H1 (cell line): ENCODE measurements around the gene AGAP1. TPM values are rescaled to one million over a fixed set of nuclear protein-coding genes. Genes with fewer than 3 reads are reported as not detected.

Source experiments
- BRCA1 ChIP-seq: IDR thresholded peaks from 2 replicates; pipeline ENCODE4 v1.6.1; 2012; ENCODE audit warnings: low read depth, low read length, improper control_type of control experiment
- SUZ12 ChIP-seq: fragments of 200-600 bp; sonication (generic); IDR thresholded peaks from 2 replicates; pipeline ENCODE4 v1.6.1; 2012; ENCODE audit warnings: mild to moderate bottlenecking, inconsistent platforms, low read length, moderate library complexity, mixed read lengths
- YY1 ChIP-seq: IDR thresholded peaks from 2 replicates; pipeline ENCODE4 v1.6.1; 2011; ENCODE audit warnings: low read depth, mild to moderate bottlenecking, low read length
- polyA plus RNA-seq, 7 experiments: library from polyadenylated mRNA; depleted of rRNA in 3 of 7; stranded (reverse) in 5 of 7; unstranded in 2 of 7; fragments of >200 nt in 5 of 7; fragments of 200-250 nt in 2 of 7; gene quantifications; 1 replicate in 5 of 7; 2 replicates in 1 of 7; 4 replicates in 1 of 7; pipeline versions ENCODE4 v1.2.1 to v1.2.3, GENCODE V29; 2011 to 2013; ENCODE audit warnings: missing spikeins in 2 of 7, mixed read lengths in 2 of 7
- total RNA-seq: library from RNA; stranded (reverse); fragmentation: NEBNext Ultra II Directional; extraction: Animal tissue kit (Norgen Biotek cat#: 25700); gene quantifications from 2 replicates; pipeline ENCODE4 v1.2.1, GENCODE V29; 2021
- TF ChIP-seq, protein P1 (sequence below), 3 experiments: IDR thresholded peaks; 1 replicate in 2 of 3; 2 replicates in 1 of 3; pipeline versions ENCODE4 v1.5.1 to v1.6.1; 2011; ENCODE audit warnings: low read length in 3 of 3, mild to moderate bottlenecking in 3 of 3, inconsistent platforms in 2 of 3, low read depth in 1 of 3, moderate library complexity in 1 of 3; ENCODE audit not compliant: insufficient read depth in 1 of 3; ENCODE audit errors: control extremely low read depth in 1 of 3

Gene AGAP1
- total and polyA plus RNA-seq, 2 of the 8 experiments (the other 6 are each of a cell fraction or from before 2014, with no cell fraction given), result 18.1 to 39.4 TPM

GRCh38 chr2:235689427-235689853 is 195.6 kb downstream of the AGAP1 start (continued):
- TF ChIP-seq, protein P1, sequence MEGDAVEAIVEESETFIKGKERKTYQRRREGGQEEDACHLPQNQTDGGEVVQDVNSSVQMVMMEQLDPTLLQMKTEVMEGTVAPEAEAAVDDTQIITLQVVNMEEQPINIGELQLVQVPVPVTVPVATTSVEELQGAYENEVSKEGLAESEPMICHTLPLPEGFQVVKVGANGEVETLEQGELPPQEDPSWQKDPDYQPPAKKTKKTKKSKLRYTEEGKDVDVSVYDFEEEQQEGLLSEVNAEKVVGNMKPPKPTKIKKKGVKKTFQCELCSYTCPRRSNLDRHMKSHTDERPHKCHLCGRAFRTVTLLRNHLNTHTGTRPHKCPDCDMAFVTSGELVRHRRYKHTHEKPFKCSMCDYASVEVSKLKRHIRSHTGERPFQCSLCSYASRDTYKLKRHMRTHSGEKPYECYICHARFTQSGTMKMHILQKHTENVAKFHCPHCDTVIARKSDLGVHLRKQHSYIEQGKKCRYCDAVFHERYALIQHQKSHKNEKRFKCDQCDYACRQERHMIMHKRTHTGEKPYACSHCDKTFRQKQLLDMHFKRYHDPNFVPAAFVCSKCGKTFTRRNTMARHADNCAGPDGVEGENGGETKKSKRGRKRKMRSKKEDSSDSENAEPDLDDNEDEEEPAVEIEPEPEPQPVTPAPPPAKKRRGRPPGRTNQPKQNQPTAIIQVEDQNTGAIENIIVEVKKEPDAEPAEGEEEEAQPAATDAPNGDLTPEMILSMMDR (IDR thresholded peaks at IDR 0.05; ENCODE audit: control extremely low read depth in 1 of 3, insufficient read depth in 1 of 3, low read depth in 1 of 3, low read length in 3 of 3), result no peak
- no peak for TF ChIP-seq BRCA1
- no peak for TF ChIP-seq SUZ12
- no peak for TF ChIP-seq YY1
- TF ChIP-seq, all 59 proteins: peak for 0
